ENCODE data around the gene LRRC51. TPM values are rescaled to one million over a fixed set of nuclear protein-coding genes. Genes with fewer than 3 reads are reported as not detected.
A peak's percentile ranks its signal among the peaks of the same experiment; 100 is the strongest.

The LRRC51 gene
- total RNA-seq, 1 experiment from 2014 or later: 6.4 TPM

GRCh38 chr11:72069787-72070251 lies 10.8 kb upstream of the LRRC51 start:
- peak; percentile 85 for DNase-seq (ENCODE audit: low read depth)

DNA sequence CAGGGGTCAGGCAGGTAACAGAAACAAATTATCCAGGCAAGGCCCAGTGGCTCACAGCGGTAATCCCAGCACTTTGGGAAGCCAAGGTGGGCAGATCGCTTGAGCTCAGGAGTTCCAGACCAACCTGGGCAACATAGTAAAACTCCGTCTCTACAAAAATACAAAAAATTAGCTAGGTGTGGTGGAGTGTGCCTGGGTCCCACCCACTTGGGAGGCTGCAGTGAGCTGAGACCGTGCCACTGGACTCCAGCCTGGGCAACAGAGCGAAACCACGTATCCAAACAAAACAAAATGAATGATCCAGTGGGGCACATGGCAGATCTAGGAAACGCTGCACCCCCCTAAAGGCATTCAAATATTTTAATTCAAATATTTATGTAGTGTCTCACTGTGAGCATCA lies 10.2 kb upstream of the LRRC51 start:
- no peak for DNase-seq (ENCODE audit: low read depth)

DNA sequence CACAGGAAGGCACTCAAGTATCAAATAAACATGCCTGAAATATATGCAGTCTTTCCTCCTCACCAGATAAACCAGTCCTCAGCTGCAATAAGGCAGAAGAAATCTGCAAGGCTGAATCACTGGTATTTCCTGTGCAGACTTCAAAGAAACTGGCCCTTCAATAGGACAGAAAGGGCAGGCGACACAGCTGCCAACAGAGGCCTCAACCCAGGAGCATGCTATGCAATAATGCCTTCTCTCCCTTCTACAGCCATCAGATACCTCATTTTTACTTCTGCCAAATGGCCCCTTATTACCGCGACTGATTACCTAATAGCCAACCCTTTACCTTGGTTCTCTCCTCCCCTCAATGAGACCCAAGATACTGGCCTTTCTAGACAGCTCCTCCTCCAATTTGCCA lies 8.3 kb upstream of the LRRC51 start:
- DNase-seq (ENCODE audit: low read depth): peak; percentile 74

DNA sequence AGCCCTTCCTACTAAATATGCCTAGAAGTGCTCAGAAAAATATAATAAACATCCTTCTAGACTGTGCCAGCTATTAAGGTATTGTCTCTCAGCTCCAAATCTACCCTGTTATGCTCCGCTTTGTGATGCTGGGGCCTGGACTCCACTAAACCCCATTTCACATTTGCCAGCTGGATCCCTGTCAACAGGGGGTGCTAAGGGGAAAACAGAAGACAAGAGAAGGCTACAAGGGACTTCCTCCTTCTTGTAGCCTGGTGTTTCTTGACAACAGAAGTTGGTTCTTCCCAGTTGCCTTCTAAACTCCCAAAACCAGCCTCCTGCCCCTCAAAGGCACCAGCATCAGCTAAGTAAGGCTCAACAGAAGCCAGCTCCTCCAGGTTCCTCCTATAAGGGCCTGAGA lies 5.5 kb upstream of the LRRC51 start:
- DNase-seq (ENCODE audit: low read depth): peak; percentile 30

GRCh38 chr11:72075756-72076155 lies 4.9 kb upstream of the LRRC51 start:
- no peak for DNase-seq (ENCODE audit: low read depth)

- DNase-seq (ENCODE audit: low read depth): no peak
Observed at GRCh38 chr11:72078477-72078876, 2.2 kb upstream of the LRRC51 start.

- no peak for DNase-seq (ENCODE audit: low read depth)
Observed at GRCh38 chr11:72079819-72080325, 778 bp upstream of the LRRC51 start.

DNA sequence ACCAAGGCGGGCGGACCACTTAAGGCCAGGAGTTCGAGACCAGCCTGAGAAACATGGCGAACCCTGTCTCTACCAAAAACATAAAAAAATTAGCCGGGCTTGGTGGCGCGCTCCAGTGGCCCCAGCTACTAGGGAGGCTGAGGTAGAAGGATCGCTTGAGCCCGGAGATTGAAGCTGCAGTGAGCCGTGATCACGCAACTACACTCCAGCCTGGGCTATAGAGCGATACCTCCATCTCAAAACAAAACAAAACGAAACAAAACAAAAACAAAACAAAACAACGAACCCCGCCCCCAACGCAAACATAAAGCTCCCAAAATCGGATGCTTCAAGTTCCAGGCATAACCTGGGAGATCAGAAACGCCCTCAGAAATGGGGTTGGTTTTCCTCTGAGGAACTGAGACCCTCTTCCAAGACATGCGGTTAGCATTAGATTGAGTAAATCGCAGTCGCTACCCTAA lies 564 bp downstream of the LRRC51 start:
- DNase-seq (ENCODE audit: low read depth): no peak

DNA sequence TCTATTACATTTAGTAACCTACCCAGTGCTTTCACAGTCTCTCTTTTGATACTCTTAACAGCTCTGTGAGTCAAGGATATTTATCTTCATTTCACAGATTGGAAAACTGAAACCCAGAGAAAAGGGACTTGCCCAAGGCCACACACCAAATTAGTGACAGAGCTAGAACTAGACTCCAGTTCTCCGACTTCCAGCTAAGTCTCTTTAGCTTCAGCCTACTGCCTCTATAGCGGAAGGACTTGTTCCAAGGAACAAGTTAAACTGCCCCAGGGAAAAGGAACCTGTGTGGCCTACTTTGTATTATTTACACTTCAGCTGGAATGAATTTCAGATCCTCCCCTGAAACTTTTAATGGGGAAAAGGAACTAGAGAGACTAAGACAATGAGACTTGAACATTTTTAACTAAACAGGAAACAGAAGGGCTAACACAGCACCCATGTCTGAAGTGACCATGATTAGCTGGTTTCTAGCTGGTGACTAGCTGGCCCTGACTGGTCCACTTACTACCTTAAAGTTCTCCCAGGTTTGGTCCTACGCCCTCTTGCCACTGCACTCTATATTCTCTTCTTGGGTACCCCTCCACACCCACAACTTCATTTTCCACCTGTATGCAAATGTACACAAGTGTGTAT lies 1.3 kb downstream of the LRRC51 start:
- no peak for DNase-seq (ENCODE audit: low read depth)

- DNase-seq (ENCODE audit: low read depth): no peak
Observed at GRCh38 chr11:72083414-72083813, 2.8 kb downstream of the LRRC51 start.

DNA sequence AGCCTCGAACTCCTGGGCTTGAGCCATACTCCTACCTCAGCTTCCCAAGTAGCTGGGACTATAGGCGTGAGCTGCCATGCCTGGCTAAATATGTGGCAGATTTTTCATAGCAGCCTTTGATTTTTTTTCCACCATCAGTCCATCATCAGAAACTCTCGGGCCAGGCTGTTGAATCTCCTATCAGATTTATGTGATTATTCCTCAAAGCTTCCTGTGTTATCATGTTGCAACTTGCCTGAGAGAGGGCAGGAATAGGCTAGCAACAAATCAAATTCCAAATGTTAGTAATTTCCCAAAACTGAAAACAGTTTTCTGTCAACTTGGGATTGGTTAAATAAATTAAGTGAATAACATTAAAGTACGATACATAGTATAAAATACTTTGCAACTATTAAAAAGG lies 3.4 kb downstream of the LRRC51 start:
- DNase-seq (ENCODE audit: low read depth): no peak

DNA sequence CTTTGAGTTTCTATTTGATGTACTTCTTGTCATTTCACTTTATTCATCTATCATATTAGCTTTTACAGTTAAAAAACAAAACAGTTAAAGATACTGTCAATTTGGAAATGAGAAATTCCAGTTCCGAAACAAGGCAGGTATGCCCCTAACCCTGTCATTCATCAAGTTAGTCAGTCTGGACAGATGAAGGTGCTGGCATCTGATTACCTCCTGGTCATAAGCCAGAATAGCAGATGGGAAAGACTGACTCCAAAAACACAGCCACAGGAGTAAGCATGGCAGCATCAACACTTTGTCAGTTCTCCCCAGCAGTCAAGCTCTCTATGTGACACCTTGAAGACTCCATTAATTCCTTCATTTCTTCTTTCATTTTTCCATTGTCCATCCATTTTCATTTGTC lies 4.3 kb downstream of the LRRC51 start:
- no peak for DNase-seq (ENCODE audit: low read depth)

DNA sequence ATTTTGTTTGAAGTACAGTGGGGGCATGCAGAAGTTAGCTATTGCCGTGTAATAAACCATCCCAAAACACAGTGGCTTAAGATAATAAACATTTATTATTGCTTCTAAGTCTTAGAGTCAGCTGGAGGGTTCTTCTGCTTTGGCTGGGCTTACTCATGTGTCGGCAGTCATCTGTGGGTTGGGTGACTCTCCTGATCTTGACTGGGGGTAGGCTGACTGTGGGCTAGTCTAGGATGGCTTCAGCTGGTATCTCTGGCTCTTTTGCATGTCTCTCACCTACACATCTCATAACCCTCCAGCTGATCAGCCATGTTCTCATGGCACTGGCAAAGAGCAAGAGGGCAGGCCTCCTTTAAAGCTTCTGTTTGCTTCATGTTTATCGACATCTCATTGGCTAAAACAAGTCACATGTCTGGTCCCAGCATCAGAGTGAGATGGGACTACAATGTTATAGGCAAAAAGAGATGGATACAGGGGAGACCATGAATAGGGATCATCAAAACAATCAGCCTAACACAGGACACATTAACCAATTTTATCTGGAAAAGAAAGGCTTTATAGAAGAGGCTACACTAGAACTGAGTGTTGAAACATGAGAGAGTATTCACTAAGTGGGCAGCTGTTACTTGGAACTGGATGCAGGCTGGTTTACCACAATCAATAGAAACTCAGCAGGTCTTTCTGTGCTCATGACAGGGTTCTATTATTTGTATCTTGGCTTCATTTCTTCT lies 5.1 kb downstream of the LRRC51 start:
- DNase-seq (ENCODE audit: low read depth): no peak

- DNase-seq (ENCODE audit: low read depth): no peak
Observed at GRCh38 chr11:72088076-72088808, 7.6 kb downstream of the LRRC51 start.

GRCh38 chr11:72091292-72091691 lies 10.6 kb downstream of the LRRC51 start:
- peak; percentile 48 for DNase-seq (ENCODE audit: low read depth)

- no peak for DNase-seq (ENCODE audit: low read depth)
Observed at GRCh38 chr11:72098741-72099140, 18.1 kb downstream of the LRRC51 start.

GRCh38 chr11:72100009-72100408 lies 19.4 kb downstream of the LRRC51 start:
- DNase-seq (ENCODE audit: low read depth): no peak

- DNase-seq (ENCODE audit: low read depth): no peak
Observed at GRCh38 chr11:72100462-72100861, 19.8 kb downstream of the LRRC51 start.

DNA sequence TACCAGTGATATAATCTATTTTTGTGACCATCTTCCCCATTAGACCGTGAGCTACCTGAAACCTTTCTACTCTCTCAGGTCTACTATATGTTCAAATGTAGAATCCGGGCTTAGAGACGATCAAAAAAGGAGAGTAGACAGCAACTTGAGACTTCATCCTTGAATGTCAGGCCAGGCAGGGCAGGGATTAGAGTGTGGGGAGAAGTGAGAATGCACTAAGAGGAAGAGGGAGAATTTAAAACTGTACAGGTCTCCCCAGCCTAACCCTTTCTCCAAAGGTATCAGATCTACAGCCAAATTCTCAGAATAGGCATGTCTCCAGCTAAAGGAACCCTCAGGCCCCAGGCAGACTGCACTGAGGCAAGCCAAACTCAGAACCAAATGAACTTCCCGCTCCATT lies 21.5 kb downstream of the LRRC51 start:
- no peak for DNase-seq (ENCODE audit: low read depth)

DNA sequence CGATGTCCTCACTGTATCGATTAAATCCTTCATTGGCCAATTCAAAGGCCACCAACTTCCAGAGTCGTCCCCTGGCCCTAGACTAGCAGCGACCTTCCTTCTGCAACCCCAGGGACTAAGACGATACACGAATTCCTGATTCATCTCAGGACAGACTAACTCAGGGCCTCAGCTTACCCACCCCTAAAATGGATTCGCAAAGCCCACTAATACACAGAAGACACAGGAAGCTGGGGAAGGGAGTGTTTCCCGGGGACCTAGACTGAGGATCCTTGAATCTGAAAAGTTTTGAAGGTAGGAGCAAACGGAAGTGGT lies 21.9 kb downstream of the LRRC51 start:
- DNase-seq (ENCODE audit: low read depth): no peak

GRCh38 chr11:72102946-72103753 lies 22.5 kb downstream of the LRRC51 start, which contains the start of gene LAMTOR1:
LAMTOR1 (minus strand) TSS chr11:72103297; CDS start chr11:72103224, 73 bp downstream.
- DNase-seq (ENCODE audit: low read depth): peak; percentile 99

Data from LHCN-M2 (cell line).